ENCODE measurements around the gene TRPM1. TPM values are rescaled to one million over a fixed set of nuclear protein-coding genes. Genes with fewer than 3 reads are reported as not detected.

TRPM1 gene
- total RNA-seq, 4 donors from 2014 or later = 0.19 to 1.8 TPM; not detected in 2

GRCh38 chr15:30953731-30954378 lies 147.7 kb downstream of the TRPM1 start:
- ATAC-seq (ENCODE audit: low FRiP score) (peak; percentile 81), DNase-seq (ENCODE audit: low spot score) (no peak)
- TF ChIP-seq CTCF (IDR thresholded peaks at IDR 0.05) = no peak

GRCh38 chr15:30953183-30953582 lies 148.3 kb downstream of the TRPM1 start:
- DNase-seq (ENCODE audit: low spot score) (no peak), ATAC-seq (ENCODE audit: low FRiP score) (no peak)
- no peak for TF ChIP-seq CTCF (IDR thresholded peaks at IDR 0.05)

Small RNAs within 50 kb of the gene (small RNA-seq; reads per million reads assigned to genes)
- gene MIR211 (1.0 reads per million), gene RNU6-466P (not detected)

Other genes with a start within 250 kb of the TRPM1 start
- 10 to 100 TPM; 11.9 to 18.1 (median 14.3) TPM for gene FAN1, start 197.8 kb downstream of the TRPM1 start, total RNA-seq
- gene MTMR10, start 110.1 kb downstream of the TRPM1 start, total RNA-seq = 10 to 100 TPM; 40.6 to 70.0 (median 46.6) TPM
- 10 to 100 TPM; 49.7 to 67.5 (median 62.3) TPM for gene KLF13, start 225.1 kb upstream of the TRPM1 start, total RNA-seq